GM19043 (cell line): ENCODE data around the gene FGFR1OP2.
"Not testable (repeated sequence)": the region's sequence is repeated elsewhere in the genome, so short reads cannot be mapped to it uniquely, and the experiment has no call there.

Experiments used
- ATAC-seq: cut with Tn5 transposase; IDR thresholded peaks from one replicate; pipeline ENCODE4 v1.9.1; 2021; ENCODE audit warnings: low read depth; ENCODE audit not compliant: unreplicated experiment

The FGFR1OP2 gene

GRCh38 chr12:26937863-26938700 lies at the start of gene FGFR1OP2, which contains the start of gene INTS13:
TSS of gene FGFR1OP2 (plus strand) at chr12:26938470. CDS start at chr12:26954159, 15,689 bp downstream.
TSS of gene INTS13 (minus strand) at chr12:26937981. CDS start at chr12:26936803, 1,178 bp downstream.
- ATAC-seq: peak; percentile 82

- ATAC-seq: no peak
Measured at GRCh38 chr12:26890784-26891183, 47.5 kb upstream of the FGFR1OP2 start.

GRCh38 chr12:26891704-26892103 lies 46.6 kb upstream of the FGFR1OP2 start:
- ATAC-seq: no peak

- no peak for ATAC-seq
Measured at GRCh38 chr12:26895672-26896071, 42.6 kb upstream of the FGFR1OP2 start.

- no peak for ATAC-seq
Measured at GRCh38 chr12:26896913-26897312, 41.4 kb upstream of the FGFR1OP2 start.

- not testable (repeated sequence) for ATAC-seq
Measured at GRCh38 chr12:26903396-26903795, 34.9 kb upstream of the FGFR1OP2 start.

- no peak for ATAC-seq
Measured at GRCh38 chr12:26906024-26906423, 32.2 kb upstream of the FGFR1OP2 start.

- no peak for ATAC-seq
Measured at GRCh38 chr12:26906704-26907103, 31.6 kb upstream of the FGFR1OP2 start.

GRCh38 chr12:26918321-26919215 lies 19.7 kb upstream of the FGFR1OP2 start:
- ATAC-seq: no peak

- ATAC-seq: no peak
Measured at GRCh38 chr12:26919216-26919555, 19.1 kb upstream of the FGFR1OP2 start.

GRCh38 chr12:26921886-26922285 lies 16.4 kb upstream of the FGFR1OP2 start:
- no peak for ATAC-seq

- no peak for ATAC-seq
Measured at GRCh38 chr12:26928661-26929060, 9.6 kb upstream of the FGFR1OP2 start.

- no peak for ATAC-seq
Measured at GRCh38 chr12:26929590-26929989, 8.7 kb upstream of the FGFR1OP2 start.

- no peak for ATAC-seq
Measured at GRCh38 chr12:26935636-26936378, 2.5 kb upstream of the FGFR1OP2 start.

GRCh38 chr12:26936559-26937442 lies 1.5 kb upstream of the FGFR1OP2 start:
- ATAC-seq: no peak

- ATAC-seq: peak; percentile 1
Measured at GRCh38 chr12:26937443-26937862, 817 bp upstream of the FGFR1OP2 start.

- no peak for ATAC-seq
Measured at GRCh38 chr12:26938701-26939062, 412 bp downstream of the FGFR1OP2 start.

- ATAC-seq: peak; percentile 24
Measured at GRCh38 chr12:26939192-26939832, 1.0 kb downstream of the FGFR1OP2 start.

GRCh38 chr12:26939953-26940352 lies 1.7 kb downstream of the FGFR1OP2 start:
- no peak for ATAC-seq
